HepG2 (cell line): ENCODE data around the gene CTTNBP2NL. TPM values are rescaled to one million over a fixed set of nuclear protein-coding genes. Genes with fewer than 3 reads are reported as not detected.

ENCODE experiments used
- ATAC-seq: fragments of 200-7000 bp; cut with Tn5 transposase; 3 replicates; pipeline ENCODE4 v1.9.1; 2020; ENCODE audit warnings: mild to moderate bottlenecking, moderate library complexity
- BruUV-seq: library from RNA; stranded (reverse); fragments of 400-500 nt; replicated peaks from 2 replicates; lab custom pipeline; 2021; lab: Mats Ljungman, UMichigan
- CTCF ChIA-PET: fragments of 300-600 bp; formaldehyde crosslinking; extraction: SDS; loops from one replicate; lab custom pipeline; 2021; ENCODE audit warnings: low total read pairs, inconsistent platforms, low intra/inter-chr PET ratio; lab: Yijun Ruan, JAX
- POLR2A ChIA-PET: fragments of 350-600 bp; sonication (Branson Sonifier 250); formaldehyde crosslinking; loops from one replicate; lab custom pipeline; 2020; ENCODE audit warnings: antibody characterized with exemption, inconsistent platforms; lab: Yijun Ruan, JAX
- DNase-seq: peaks from one replicate; pipeline ENCODE4 v3.0.0-alpha.2; 2015; ENCODE audit warnings: low spot score
- FAIRE-seq: peaks from 3 replicates; lab custom pipeline; 2011; peaks lifted over from hg19 to GRCh38; lab: Jason Lieb, UNC
- H2AFZ ChIP-seq: one replicate; pipeline ENCODE4 v1.6.1; 2011; ENCODE audit warnings: low read length, inconsistent platforms
- H3K27ac ChIP-seq: fragments of 300-600 bp; 3 replicates; pipeline ENCODE4 v1.8.0; 2011; ENCODE audit warnings: mixed run types, mild to moderate bottlenecking, mixed read lengths, low read length, inconsistent platforms; ENCODE audit not compliant: insufficient read depth; ENCODE audit errors: extremely low read length
- H3K27me3 ChIP-seq, 2 experiments: fragments of 200-600 bp in 1 of 2; 2 replicates in 1 of 2; 3 replicates in 1 of 2; pipeline versions ENCODE4 v1.6.0 to v1.8.0; 2011; ENCODE audit warnings: low read length in 2 of 2, mild to moderate bottlenecking in 2 of 2, moderate library complexity in 2 of 2, inconsistent platforms in 1 of 2; ENCODE audit not compliant: insufficient read depth in 2 of 2, control insufficient read depth in 1 of 2
- H3K36me3 ChIP-seq, 2 experiments: fragments of 200-600 bp in 1 of 2; replicated peaks in 1 of 2; 2 replicates in 1 of 2; 3 replicates in 1 of 2; pipeline versions ENCODE4 v1.5.1 to v1.8.0; 2011; ENCODE audit warnings: low read length in 2 of 2, inconsistent platforms in 1 of 2; ENCODE audit not compliant: insufficient read depth in 2 of 2, control insufficient read depth in 1 of 2
- H3K4me1 ChIP-seq: 2 replicates; pipeline ENCODE4 v1.5.1; 2012; ENCODE audit warnings: low read length, inconsistent platforms; ENCODE audit not compliant: insufficient read depth
- H3K4me2 ChIP-seq: 2 replicates; pipeline ENCODE4 v1.6.0; 2011; ENCODE audit warnings: low read depth, low read length, inconsistent platforms
- H3K4me3 ChIP-seq, 3 experiments: fragments of 200-600 bp in 1 of 3; sonication (generic), shearing (Covaris generic) in 1 of 3; replicated peaks in 1 of 3; 2 replicates each; pipeline ENCODE4 v1.5.1; 2011 to 2016; ENCODE audit warnings: low read length in 3 of 3, inconsistent platforms in 2 of 3, low read depth in 2 of 3, mild to moderate bottlenecking in 2 of 3, control low read depth in 1 of 3, mixed read lengths in 1 of 3; ENCODE audit not compliant: insufficient read depth in 1 of 3
- H3K79me2 ChIP-seq: one replicate; pipeline ENCODE4 v1.6.1; 2011; ENCODE audit warnings: low read length, inconsistent platforms; ENCODE audit not compliant: insufficient read depth
- H3K9ac ChIP-seq: 2 replicates; pipeline ENCODE4 v1.6.0; 2011; ENCODE audit warnings: mild to moderate bottlenecking, low read depth, low read length, inconsistent platforms; ENCODE audit not compliant: insufficient read depth
- H3K9me3 ChIP-seq: 2 replicates; pipeline ENCODE4 v1.5.1; 2012; ENCODE audit warnings: mild to moderate bottlenecking, low read length
- H4K20me1 ChIP-seq: 2 replicates; pipeline ENCODE4 v1.6.0; 2011; ENCODE audit warnings: inconsistent platforms, mild to moderate bottlenecking, low read length, moderate library complexity; ENCODE audit not compliant: insufficient read depth
- ATF7 ChIP-seq, 2 experiments: fragments of 450-650 bp in 1 of 2; sonication (generic) in 1 of 2; formaldehyde crosslinking in 1 of 2; IDR thresholded peaks; 2 replicates each; pipeline versions ENCODE4 v1.4.0 to v1.6.1; 2016 to 2020; ENCODE audit warnings: antibody characterized with exemption in 1 of 2, mild to moderate bottlenecking in 1 of 2, missing genetic modification reagents in 1 of 2
- CENPX ChIP-seq: sonication (generic); formaldehyde crosslinking; IDR thresholded peaks from 2 replicates; pipeline ENCODE4 v1.9.0; 2021; ENCODE audit warnings: mild to moderate bottlenecking, missing genetic modification reagents, moderate library complexity
- DNMT1 ChIP-seq: sonication (generic); formaldehyde crosslinking; IDR thresholded peaks from 2 replicates; pipeline ENCODE4 v1.5.1; 2020; ENCODE audit warnings: mild to moderate bottlenecking, missing genetic modification reagents
- FOSL1 ChIP-seq: sonication (generic); formaldehyde crosslinking; IDR thresholded peaks from 2 replicates; pipeline ENCODE4 v1.9.0; 2021; ENCODE audit warnings: missing genetic modification reagents, borderline replicate concordance
- FOXP1 ChIP-seq, 2 experiments: fragments of 450-650 bp in 1 of 2; IDR thresholded peaks; 2 replicates each; pipeline ENCODE4 v1.6.1; 2017 to 2018; ENCODE audit warnings: antibody characterized with exemption in 1 of 2
- HNF4A ChIP-seq: sonication (generic); formaldehyde crosslinking; IDR thresholded peaks from 2 replicates; pipeline ENCODE4 v1.4.0; 2020; ENCODE audit warnings: missing genetic modification reagents
- HNRNPK ChIP-seq: fragments of 200-400 bp; formaldehyde crosslinking; IDR thresholded peaks from 2 replicates; pipeline ENCODE4 v1.6.1; 2018; ENCODE audit warnings: low read length, low read depth, moderate library complexity, mild to moderate bottlenecking; ENCODE audit not compliant: poor library complexity, severe bottlenecking
- JARID2 ChIP-seq: sonication (generic); formaldehyde crosslinking; IDR thresholded peaks from 2 replicates; pipeline ENCODE4 v1.8.1; 2023; ENCODE audit warnings: missing genetic modification reagents, inconsistent platforms; ENCODE audit not compliant: insufficient replicate concordance
- KDM4B ChIP-seq: sonication (generic); formaldehyde crosslinking; IDR thresholded peaks from 2 replicates; pipeline ENCODE4 v1.4.0; 2020; ENCODE audit warnings: missing genetic modification reagents
- NCOA1 ChIP-seq: sonication (generic); formaldehyde crosslinking; IDR thresholded peaks from 2 replicates; pipeline ENCODE4 v1.9.0; 2021; ENCODE audit warnings: missing genetic modification reagents
- NCOA5 ChIP-seq: sonication (generic); formaldehyde crosslinking; IDR thresholded peaks from 2 replicates; pipeline ENCODE4 v1.4.0; 2020; ENCODE audit warnings: missing genetic modification reagents
- PAXIP1 ChIP-seq: sonication (generic); formaldehyde crosslinking; conservative IDR thresholded peaks from 2 replicates; pipeline ENCODE4 v1.4.0; 2020; ENCODE audit warnings: mild to moderate bottlenecking, missing genetic modification reagents, moderate library complexity
- PITX1 ChIP-seq: sonication (generic); formaldehyde crosslinking; IDR thresholded peaks from 2 replicates; pipeline ENCODE4 v1.5.1; 2020; ENCODE audit warnings: mild to moderate bottlenecking, missing genetic modification reagents
- RFX5 ChIP-seq: IDR thresholded peaks from 2 replicates; pipeline ENCODE4 v1.6.1; 2011; ENCODE audit warnings: low read depth, low read length, improper control_type of control experiment
- SMAD3 ChIP-seq: sonication (generic); formaldehyde crosslinking; IDR thresholded peaks from 2 replicates; pipeline ENCODE4 v1.4.0; 2020; ENCODE audit warnings: missing genetic modification reagents
- SP1 ChIP-seq, 2 experiments: fragments of 450-650 bp in 1 of 2; sonication (generic) in 1 of 2; formaldehyde crosslinking in 1 of 2; IDR thresholded peaks; 2 replicates each; pipeline versions ENCODE4 v1.4.0 to v1.6.1; 2016 to 2020; ENCODE audit warnings: missing genetic modification reagents in 1 of 2
- SP4 ChIP-seq: sonication (generic); formaldehyde crosslinking; IDR thresholded peaks from 2 replicates; pipeline ENCODE4 v1.8.1; 2023; ENCODE audit warnings: mild to moderate bottlenecking, missing genetic modification reagents
- TCF7L2 ChIP-seq: IDR thresholded peaks from 2 replicates; pipeline ENCODE4 v1.6.1; 2011; ENCODE audit warnings: mild to moderate bottlenecking, low read depth, low read length, moderate library complexity
- ZNF292 ChIP-seq: sonication (generic); formaldehyde crosslinking; IDR thresholded peaks from 2 replicates; pipeline ENCODE4 v1.8.1; 2022; ENCODE audit warnings: mild to moderate bottlenecking, low read depth, missing genetic modification reagents, borderline replicate concordance
- ZNF468 ChIP-seq: sonication (generic); formaldehyde crosslinking; IDR thresholded peaks from 2 replicates; pipeline ENCODE4 v1.8.0; 2022; ENCODE audit warnings: mild to moderate bottlenecking, moderate library complexity, missing genetic modification reagents
- in situ Hi-C: cut with HindIII; loops from 2 replicates; pipeline ENCODE4 v1.10.0; 2017; ENCODE audit warnings: low pct_unique_long_range_greater_than_20kb; ENCODE audit not compliant: extremely low pct_ligation_motif_present
- intact Hi-C: fragments of 100-400 bp; cut with micrococcal nuclease; formaldehyde crosslinking; loops from one replicate; pipeline ENCODE4 v1.10.0; 2022; ENCODE audit not compliant: unreplicated experiment
- polyA plus RNA-seq, 8 experiments: library from polyadenylated mRNA; depleted of rRNA in 3 of 8; stranded (reverse) in 7 of 8; unstranded in 1 of 8; fragments of >200 nt; fragmentation: Illumina TruSeq in 4 of 8; extraction: Trizol in 4 of 8; gene quantifications; 2 replicates each; pipeline versions ENCODE4 v1.2.1 to v1.2.3, GENCODE V29; 2011 to 2016; ENCODE audit warnings: low read depth in 4 of 8, missing spikeins in 1 of 8, mixed read lengths in 1 of 8; ENCODE audit not compliant: insufficient read depth in 1 of 8
- total RNA-seq, 5 experiments: library from RNA; depleted of rRNA; stranded (reverse); fragments of >200 nt; fragmentation: Illumina TruSeq; extraction: Trizol; gene quantifications; 2 replicates each; pipeline ENCODE4 v1.2.3, GENCODE V29; 2016; ENCODE audit warnings: low read depth in 1 of 5

The CTTNBP2NL gene
- total and polyA plus RNA-seq, 2 of the 13 experiments (the other 11 are each of a cell fraction or from before 2014, with no cell fraction given), result 2.1 to 4.1 TPM

GRCh38 chr1:112472142-112472541 is 76.1 kb downstream of the CTTNBP2NL start (continued):
- TF ChIP-seq ZNF292 (no peak), HNF4A (CRISPR knock-in tag) (no peak), PAXIP1 (CRISPR knock-in tag) (no peak), DNMT1 (CRISPR knock-in tag) (no peak), FOXP1 (IDR thresholded peaks at IDR 0.05) (no peak), FOXP1 (CRISPR knock-in tag; IDR thresholded peaks at IDR 0.05) (no peak), KDM4B (CRISPR knock-in tag) (no peak), SP4 (CRISPR knock-in tag) (no peak), SP1 (IDR thresholded peaks at IDR 0.05) (no peak), SP1 (CRISPR knock-in tag; IDR thresholded peaks at IDR 0.05) (no peak), TCF7L2 (no peak), NCOA1 (CRISPR knock-in tag) (no peak), RFX5 (no peak)

GRCh38 chr1:112477550-112477949 is 81.5 kb downstream of the CTTNBP2NL start:
- intact Hi-C loops, result no loop called here
- POLR2A ChIA-PET, result no interaction called here
- no peaks in the 10 kb centered on the region; a peak in 1 of 5 replicates for H3K27me3 ChIP-seq
- in situ Hi-C loops, result no loop called here
- no peaks in the 10 kb centered on the region for H3K36me3 ChIP-seq
- no peaks in the 10 kb centered on the region for H3K79me2 ChIP-seq
- no peaks in the 10 kb centered on the region for H3K4me1 ChIP-seq
- no peak overlapping the region for H3K27ac ChIP-seq
- H4K20me1 ChIP-seq, result no peaks in the 10 kb centered on the region
- FAIRE-seq (no peak), DNase-seq (no peak), ATAC-seq (no peak)
- H3K4me2 ChIP-seq, result no peak overlapping the region
- no TSS peak for BruUV-seq
- CTCF ChIA-PET, result no interaction called here
- H2AFZ ChIP-seq, result no peak overlapping the region
- no peaks in the 10 kb centered on the region for H3K9me3 ChIP-seq
- no peak overlapping the region for H3K4me3 ChIP-seq
- H3K9ac ChIP-seq, result no peak overlapping the region
- TF ChIP-seq ZNF468 (CRISPR knock-in tag) (no peak), ATF7 (IDR thresholded peaks at IDR 0.05) (no peak), ATF7 (CRISPR knock-in tag; IDR thresholded peaks at IDR 0.05) (no peak), FOSL1 (CRISPR knock-in tag) (no peak), NCOA5 (no peak), JARID2 (CRISPR knock-in tag) (no peak), PITX1 (CRISPR knock-in tag) (no peak), CENPX (no peak), SMAD3 (CRISPR knock-in tag) (no peak), HNRNPK (no peak)
